GM23338 (cell line): ENCODE data around the gene IYD.

Experiments used
- CREB1 ChIP-seq: fragments of 250-450 bp; sonication (Bioruptor Pico); IDR thresholded peaks from 2 replicates; pipeline ENCODE4 v1.5.0; 2020; ENCODE audit warnings: low read depth, mild to moderate bottlenecking, moderate library complexity
- EZH2 ChIP-seq: fragments of 200-600 bp; sonication (generic); IDR thresholded peaks from one replicate; pipeline ENCODE4 v1.8.0; 2017; ENCODE audit warnings: antibody characterized with exemption, mild to moderate bottlenecking, low read depth; ENCODE audit not compliant: unreplicated experiment
- EZH2phosphoT487 ChIP-seq: fragments of 200-600 bp; sonication (generic); IDR thresholded peaks from one replicate; pipeline ENCODE4 v1.8.1; 2018; ENCODE audit warnings: antibody characterized with exemption; ENCODE audit not compliant: unreplicated experiment
- JUNB ChIP-seq: IDR thresholded peaks from one replicate; pipeline ENCODE4 v1.6.1; 2016; ENCODE audit warnings: antibody characterized with exemption; ENCODE audit not compliant: unreplicated experiment
- NANOG ChIP-seq: IDR thresholded peaks from 2 replicates; pipeline ENCODE4 v1.6.1; 2016; ENCODE audit warnings: antibody characterized with exemption, borderline replicate concordance
- POLR2AphosphoS5 ChIP-seq: IDR thresholded peaks from 2 replicates; pipeline ENCODE4 v1.6.1; 2016; ENCODE audit warnings: antibody characterized with exemption, low read depth
- STAT1 ChIP-seq: IDR thresholded peaks from one replicate; pipeline ENCODE4 v1.6.1; 2016; ENCODE audit warnings: antibody characterized with exemption; ENCODE audit not compliant: unreplicated experiment
- ZNF114 ChIP-seq: fragments of 250-450 bp; sonication (Bioruptor Pico); IDR thresholded peaks from 2 replicates; pipeline ENCODE4 v1.5.0; 2020; ENCODE audit warnings: mild to moderate bottlenecking, moderate library complexity
- ZNF331 ChIP-seq: fragments of 250-450 bp; sonication (Bioruptor Pico); IDR thresholded peaks from 2 replicates; pipeline ENCODE4 v1.5.0; 2020; ENCODE audit warnings: low read depth, mild to moderate bottlenecking, moderate library complexity
- ZNF462 ChIP-seq: fragments of 250-450 bp; sonication (Bioruptor Pico); IDR thresholded peaks from 2 replicates; pipeline ENCODE4 v1.5.0; 2020; ENCODE audit warnings: mild to moderate bottlenecking, moderate library complexity
- TF ChIP-seq, protein P1 (sequence below): IDR thresholded peaks from one replicate; pipeline ENCODE4 v1.6.1; 2018; ENCODE audit warnings: antibody characterized with exemption; ENCODE audit not compliant: unreplicated experiment
- TF ChIP-seq, protein P2 (sequence below), 2 experiments: fragments of 200-600 bp in 1 of 2; sonication (generic) in 1 of 2; conservative IDR thresholded peaks; 2 replicates each; pipeline versions ENCODE4 v1.5.1 to v1.6.1; 2016 to 2017; ENCODE audit warnings: antibody characterized with exemption in 2 of 2, low read depth in 2 of 2, mild to moderate bottlenecking in 2 of 2, moderate library complexity in 1 of 2
- TF ChIP-seq, protein P3 (sequence below): IDR thresholded peaks from 2 replicates; pipeline ENCODE4 v1.6.1; 2016; ENCODE audit warnings: antibody characterized with exemption

DNA sequence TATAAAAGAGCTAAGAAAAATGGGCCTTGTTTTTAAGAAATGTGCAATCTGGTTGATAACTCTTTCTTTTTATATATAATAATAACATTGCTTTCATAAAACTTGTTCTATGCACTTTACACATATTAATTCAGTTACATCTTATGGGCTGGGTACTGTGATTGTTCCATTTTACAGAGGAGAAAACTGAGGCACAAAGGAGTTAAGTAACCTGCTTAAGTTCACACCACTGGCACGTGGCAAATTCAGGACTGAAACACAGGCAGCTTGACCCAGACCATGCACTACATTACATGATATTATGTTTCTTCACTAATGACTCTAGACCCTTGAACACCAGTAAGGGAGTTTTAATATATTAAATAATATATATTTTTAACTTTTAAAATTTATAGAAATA, 15.4 kb upstream of the IYD start:
- TF ChIP-seq, protein P1, sequence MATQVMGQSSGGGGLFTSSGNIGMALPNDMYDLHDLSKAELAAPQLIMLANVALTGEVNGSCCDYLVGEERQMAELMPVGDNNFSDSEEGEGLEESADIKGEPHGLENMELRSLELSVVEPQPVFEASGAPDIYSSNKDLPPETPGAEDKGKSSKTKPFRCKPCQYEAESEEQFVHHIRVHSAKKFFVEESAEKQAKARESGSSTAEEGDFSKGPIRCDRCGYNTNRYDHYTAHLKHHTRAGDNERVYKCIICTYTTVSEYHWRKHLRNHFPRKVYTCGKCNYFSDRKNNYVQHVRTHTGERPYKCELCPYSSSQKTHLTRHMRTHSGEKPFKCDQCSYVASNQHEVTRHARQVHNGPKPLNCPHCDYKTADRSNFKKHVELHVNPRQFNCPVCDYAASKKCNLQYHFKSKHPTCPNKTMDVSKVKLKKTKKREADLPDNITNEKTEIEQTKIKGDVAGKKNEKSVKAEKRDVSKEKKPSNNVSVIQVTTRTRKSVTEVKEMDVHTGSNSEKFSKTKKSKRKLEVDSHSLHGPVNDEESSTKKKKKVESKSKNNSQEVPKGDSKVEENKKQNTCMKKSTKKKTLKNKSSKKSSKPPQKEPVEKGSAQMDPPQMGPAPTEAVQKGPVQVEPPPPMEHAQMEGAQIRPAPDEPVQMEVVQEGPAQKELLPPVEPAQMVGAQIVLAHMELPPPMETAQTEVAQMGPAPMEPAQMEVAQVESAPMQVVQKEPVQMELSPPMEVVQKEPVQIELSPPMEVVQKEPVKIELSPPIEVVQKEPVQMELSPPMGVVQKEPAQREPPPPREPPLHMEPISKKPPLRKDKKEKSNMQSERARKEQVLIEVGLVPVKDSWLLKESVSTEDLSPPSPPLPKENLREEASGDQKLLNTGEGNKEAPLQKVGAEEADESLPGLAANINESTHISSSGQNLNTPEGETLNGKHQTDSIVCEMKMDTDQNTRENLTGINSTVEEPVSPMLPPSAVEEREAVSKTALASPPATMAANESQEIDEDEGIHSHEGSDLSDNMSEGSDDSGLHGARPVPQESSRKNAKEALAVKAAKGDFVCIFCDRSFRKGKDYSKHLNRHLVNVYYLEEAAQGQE = no peak
- TF ChIP-seq, protein P2, sequence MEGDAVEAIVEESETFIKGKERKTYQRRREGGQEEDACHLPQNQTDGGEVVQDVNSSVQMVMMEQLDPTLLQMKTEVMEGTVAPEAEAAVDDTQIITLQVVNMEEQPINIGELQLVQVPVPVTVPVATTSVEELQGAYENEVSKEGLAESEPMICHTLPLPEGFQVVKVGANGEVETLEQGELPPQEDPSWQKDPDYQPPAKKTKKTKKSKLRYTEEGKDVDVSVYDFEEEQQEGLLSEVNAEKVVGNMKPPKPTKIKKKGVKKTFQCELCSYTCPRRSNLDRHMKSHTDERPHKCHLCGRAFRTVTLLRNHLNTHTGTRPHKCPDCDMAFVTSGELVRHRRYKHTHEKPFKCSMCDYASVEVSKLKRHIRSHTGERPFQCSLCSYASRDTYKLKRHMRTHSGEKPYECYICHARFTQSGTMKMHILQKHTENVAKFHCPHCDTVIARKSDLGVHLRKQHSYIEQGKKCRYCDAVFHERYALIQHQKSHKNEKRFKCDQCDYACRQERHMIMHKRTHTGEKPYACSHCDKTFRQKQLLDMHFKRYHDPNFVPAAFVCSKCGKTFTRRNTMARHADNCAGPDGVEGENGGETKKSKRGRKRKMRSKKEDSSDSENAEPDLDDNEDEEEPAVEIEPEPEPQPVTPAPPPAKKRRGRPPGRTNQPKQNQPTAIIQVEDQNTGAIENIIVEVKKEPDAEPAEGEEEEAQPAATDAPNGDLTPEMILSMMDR (conservative IDR thresholded peaks at IDR 0.05; ENCODE audit: low read depth in 2 of 2) = no peak
- TF ChIP-seq POLR2AphosphoS5 = no peak
- no peak for TF ChIP-seq CREB1 (CRISPR knock-in tag)
- TF ChIP-seq NANOG = no peak
- no peak for TF ChIP-seq EZH2
- TF ChIP-seq ZNF331 (CRISPR knock-in tag) = no peak
- TF ChIP-seq EZH2phosphoT487 = no peak
- no peak for TF ChIP-seq JUNB
- TF ChIP-seq, protein P3, sequence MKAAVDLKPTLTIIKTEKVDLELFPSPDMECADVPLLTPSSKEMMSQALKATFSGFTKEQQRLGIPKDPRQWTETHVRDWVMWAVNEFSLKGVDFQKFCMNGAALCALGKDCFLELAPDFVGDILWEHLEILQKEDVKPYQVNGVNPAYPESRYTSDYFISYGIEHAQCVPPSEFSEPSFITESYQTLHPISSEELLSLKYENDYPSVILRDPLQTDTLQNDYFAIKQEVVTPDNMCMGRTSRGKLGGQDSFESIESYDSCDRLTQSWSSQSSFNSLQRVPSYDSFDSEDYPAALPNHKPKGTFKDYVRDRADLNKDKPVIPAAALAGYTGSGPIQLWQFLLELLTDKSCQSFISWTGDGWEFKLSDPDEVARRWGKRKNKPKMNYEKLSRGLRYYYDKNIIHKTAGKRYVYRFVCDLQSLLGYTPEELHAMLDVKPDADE = no peak
- no peak for TF ChIP-seq STAT1
- TF ChIP-seq ZNF462 (CRISPR knock-in tag) = no peak
- no peak for TF ChIP-seq ZNF114 (CRISPR knock-in tag)
